ENCODE data around the gene ALDH3A1. TPM values are rescaled to one million over a fixed set of nuclear protein-coding genes. Genes with fewer than 3 reads are reported as not detected.

Gene ALDH3A1
- total and polyA plus RNA-seq, 4 donors = 1.5 to 44.2 (median 13.6) TPM

DNA sequence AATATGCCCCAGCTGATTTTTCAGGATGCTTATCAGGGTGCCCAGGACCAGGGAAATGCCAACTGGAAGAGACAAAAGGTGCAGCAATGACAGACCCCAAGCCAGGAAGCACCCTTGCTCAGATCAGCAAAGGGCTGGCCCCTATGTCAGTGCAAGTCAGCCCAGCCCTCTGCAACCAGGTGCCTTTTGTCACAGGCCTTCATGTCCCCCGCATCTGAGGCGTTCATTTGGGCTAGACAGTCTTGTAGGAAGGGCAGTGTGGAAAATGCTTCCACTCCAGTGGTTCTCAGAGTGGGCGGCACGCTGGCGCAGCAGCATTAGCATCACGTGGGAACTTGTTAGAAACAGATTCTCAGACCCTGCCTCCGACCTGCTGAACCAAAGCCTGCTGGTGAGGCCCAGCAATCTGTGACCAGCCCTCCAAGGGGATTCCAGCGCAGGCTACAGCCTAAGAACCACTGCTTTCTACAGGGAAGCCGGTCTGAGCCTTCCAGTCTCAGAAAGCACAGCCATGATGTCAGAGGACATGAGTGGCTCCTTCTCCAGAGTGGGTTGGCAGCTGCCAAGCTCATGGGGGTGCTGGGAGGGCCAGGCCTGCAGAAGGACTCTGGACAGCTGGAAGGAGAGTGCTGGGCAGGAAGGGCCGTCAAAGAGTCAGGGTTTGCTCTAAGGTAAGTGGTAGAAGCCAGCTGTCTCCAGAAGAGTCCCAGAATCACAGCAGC, 44.8 kb downstream of the ALDH3A1 start:
- ATAC-seq (ENCODE audit: insufficient read depth, low FRiP score) (peak; percentile 61), DNase-seq (peak; percentile 34 to 64 (median 63))
- H3K27me3 ChIP-seq (ENCODE audit: control insufficient read depth in 3 of 3, insufficient read depth in 3 of 3, low read length in 2 of 3) = no peaks in the 10 kb centered on the region
- H3K36me3 ChIP-seq (ENCODE audit: control insufficient read depth in 4 of 4, insufficient read depth in 4 of 4, low read length in 4 of 4) = no peaks in the 10 kb centered on the region
- no peak overlapping the region for H3K9ac ChIP-seq (ENCODE audit: insufficient read depth in 1 of 2, low read length in 2 of 2)
- TF ChIP-seq, protein P1, sequence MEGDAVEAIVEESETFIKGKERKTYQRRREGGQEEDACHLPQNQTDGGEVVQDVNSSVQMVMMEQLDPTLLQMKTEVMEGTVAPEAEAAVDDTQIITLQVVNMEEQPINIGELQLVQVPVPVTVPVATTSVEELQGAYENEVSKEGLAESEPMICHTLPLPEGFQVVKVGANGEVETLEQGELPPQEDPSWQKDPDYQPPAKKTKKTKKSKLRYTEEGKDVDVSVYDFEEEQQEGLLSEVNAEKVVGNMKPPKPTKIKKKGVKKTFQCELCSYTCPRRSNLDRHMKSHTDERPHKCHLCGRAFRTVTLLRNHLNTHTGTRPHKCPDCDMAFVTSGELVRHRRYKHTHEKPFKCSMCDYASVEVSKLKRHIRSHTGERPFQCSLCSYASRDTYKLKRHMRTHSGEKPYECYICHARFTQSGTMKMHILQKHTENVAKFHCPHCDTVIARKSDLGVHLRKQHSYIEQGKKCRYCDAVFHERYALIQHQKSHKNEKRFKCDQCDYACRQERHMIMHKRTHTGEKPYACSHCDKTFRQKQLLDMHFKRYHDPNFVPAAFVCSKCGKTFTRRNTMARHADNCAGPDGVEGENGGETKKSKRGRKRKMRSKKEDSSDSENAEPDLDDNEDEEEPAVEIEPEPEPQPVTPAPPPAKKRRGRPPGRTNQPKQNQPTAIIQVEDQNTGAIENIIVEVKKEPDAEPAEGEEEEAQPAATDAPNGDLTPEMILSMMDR (IDR thresholded peaks at IDR 0.05; ENCODE audit: control extremely low read depth, extremely low read depth) = no peak
- peak overlapping the region in 1 of 2 donors; percentile 44 for H3K27ac ChIP-seq (ENCODE audit: low read depth in 1 of 2, low read length in 1 of 2)
- WGBS, 2 donors = 73 to 81% methylated on average over 10 of the region's 10 CpGs
- no peaks in the 10 kb centered on the region for H3K9me3 ChIP-seq (ENCODE audit: control insufficient read depth in 4 of 4, insufficient read depth in 3 of 4, low read length in 3 of 4)
- H3K4me1 ChIP-seq (ENCODE audit: control insufficient read depth in 5 of 5, insufficient read depth in 5 of 5, low read length in 5 of 5) = peaks cover 2 to 16% (median 6%) of the 10 kb centered on the region in 5 donors
- no peak overlapping the region for H3K4me3 ChIP-seq

DNA sequence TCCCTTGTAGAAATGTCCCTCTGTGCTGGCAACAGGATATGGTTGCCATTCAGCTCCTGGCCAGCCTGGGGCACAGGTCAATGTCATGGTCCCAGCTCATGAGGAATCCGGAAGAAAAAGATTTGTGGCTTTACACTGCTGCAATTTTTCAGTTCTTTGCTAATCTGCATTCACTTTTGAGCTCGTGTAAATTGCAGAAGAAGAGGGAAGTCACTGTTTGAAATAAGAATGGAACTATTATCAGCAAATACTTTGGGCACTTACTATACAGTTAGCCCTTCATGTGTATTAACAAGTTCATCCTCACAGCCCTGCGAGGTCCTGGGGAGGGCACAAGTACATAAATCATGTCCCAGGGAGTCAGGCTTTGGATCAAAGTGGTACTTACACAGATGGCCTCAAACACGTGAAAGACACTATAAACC, 45.9 kb downstream of the ALDH3A1 start:
- Histone ChIP-seq H3K27me3 (ENCODE audit: control insufficient read depth in 3 of 3, insufficient read depth in 3 of 3, low read length in 2 of 3) (no peaks in the 10 kb centered on the region), H3K27ac (ENCODE audit: low read depth in 1 of 2, low read length in 1 of 2) (no peak overlapping the region), H3K36me3 (ENCODE audit: control insufficient read depth in 4 of 4, insufficient read depth in 4 of 4, low read length in 4 of 4) (no peaks in the 10 kb centered on the region), H3K4me1 (ENCODE audit: control insufficient read depth in 5 of 5, insufficient read depth in 5 of 5, low read length in 5 of 5) (peaks cover 2 to 16% (median 6%) of the 10 kb centered on the region in 5 donors), H3K9ac (ENCODE audit: insufficient read depth in 1 of 2, low read length in 2 of 2) (no peak overlapping the region), H3K9me3 (ENCODE audit: control insufficient read depth in 4 of 4, insufficient read depth in 3 of 4, low read length in 3 of 4) (no peaks in the 10 kb centered on the region), H3K4me3 (no peak overlapping the region)
- 56 to 69% methylated on average over 4 of the region's 4 CpGs for WGBS, 2 donors
- no peak for DNase-seq
- no peak for ATAC-seq (ENCODE audit: insufficient read depth, low FRiP score)
- TF ChIP-seq, protein P1 (IDR thresholded peaks at IDR 0.05; ENCODE audit: control extremely low read depth, extremely low read depth) = no peak

Other genes starting within 250 kb of the ALDH3A1 start
- 1 to 10 TPM in 1 of 2 donors, under 1 TPM in 1; 0.74 to 9.4 TPM for gene SLC47A1, start 214.4 kb downstream of the ALDH3A1 start, total RNA-seq
- 1 to 10 TPM; 1.8 to 2.8 TPM for gene SLC47A1, start 214.4 kb downstream of the ALDH3A1 start, polyA plus RNA-seq
- gene ALDH3A2, start 99.5 kb downstream of the ALDH3A1 start, total RNA-seq = 100 to 1,000 TPM in 1 of 2 donors, 10 to 100 TPM in 1; 99.2 to 107 TPM
- 10 to 100 TPM; 50.7 to 59.4 TPM for gene ALDH3A2, start 99.5 kb downstream of the ALDH3A1 start, polyA plus RNA-seq
- under 1 TPM in 1 of 2 donors, not detected in 1; 0.18 TPM for gene SLC47A2, start 31.7 kb downstream of the ALDH3A1 start, total RNA-seq
- under 1 TPM; 0.02 to 0.06 TPM for gene SLC47A2, start 31.7 kb downstream of the ALDH3A1 start, polyA plus RNA-seq
- gene ULK2, start 119.6 kb upstream of the ALDH3A1 start, total RNA-seq = 10 to 100 TPM; 22.7 to 61.4 TPM
- gene ULK2, start 119.6 kb upstream of the ALDH3A1 start, polyA plus RNA-seq = 10 to 100 TPM in 1 of 2 donors, 1 to 10 TPM in 1; 5.8 to 10.3 TPM
- 10 to 100 TPM; 38.1 to 49.8 TPM for gene AKAP10, start 229.5 kb upstream of the ALDH3A1 start, total RNA-seq
- gene AKAP10, start 229.5 kb upstream of the ALDH3A1 start, polyA plus RNA-seq = 10 to 100 TPM in 1 of 2 donors, 1 to 10 TPM in 1; 5.8 to 11.7 TPM

Data from lung (tissue), 12 donors.